SK-N-SH (cell line): ENCODE measurements around the gene PTTG1IP. TPM values are rescaled to one million over a fixed set of nuclear protein-coding genes. Genes with fewer than 3 reads are reported as not detected.
A peak's percentile ranks its signal among the peaks of the same experiment; 100 is the strongest.
"Not testable (repeated sequence)": the region's sequence is repeated elsewhere in the genome, so short reads cannot be mapped to it uniquely, and the experiment has no call there.

Experiments used
- CTCF ChIA-PET: fragments of 300-600, 350-600 bp; formaldehyde crosslinking; extraction: SDS; loops from one replicate; lab custom pipeline; 2021; lab: Yijun Ruan, JAX
- POLR2A ChIA-PET: fragments of 350-600 bp; sonication (Branson Sonifier 250); formaldehyde crosslinking; extraction: SDS; loops from one replicate; lab custom pipeline; 2020; ENCODE audit warnings: antibody characterized with exemption, inconsistent platforms; lab: Yijun Ruan, JAX
- DNase-seq: peaks from one replicate; pipeline ENCODE4 v3.0.0; 2012
- H2AFZ ChIP-seq: fragments of 200-600 bp; sonication (generic); 2 replicates; pipeline ENCODE4 v1.8.1; 2016; ENCODE audit warnings: antibody characterized with exemption, mild to moderate bottlenecking, low read depth
- H3F3A ChIP-seq: fragments of 200-600 bp; sonication (generic); replicated peaks from 2 replicates; pipeline ENCODE3; 2016; ENCODE audit warnings: antibody characterized with exemption, mild to moderate bottlenecking; ENCODE audit not compliant: insufficient read depth
- H3K27ac ChIP-seq, 2 experiments: fragments of 200-500 bp in 1 of 2; fragments of 200-600 bp in 1 of 2; sonication (Bioruptor generic) in 1 of 2; sonication (generic), shearing (Covaris generic) in 1 of 2; 2 replicates each; pipeline versions ENCODE4 v1.5.1 to v1.6.1; 2014 to 2016; ENCODE audit warnings: low read depth in 2 of 2, inconsistent platforms in 1 of 2, low read length in 1 of 2, mild to moderate bottlenecking in 1 of 2, mixed read lengths in 1 of 2
- H3K27me3 ChIP-seq: fragments of 200-600 bp; sonication (generic), shearing (Covaris generic); 2 replicates; pipeline ENCODE4 v1.6.1; 2016; ENCODE audit warnings: mixed run types; ENCODE audit not compliant: insufficient read depth
- H3K36me3 ChIP-seq, 2 experiments: fragments of 200-500 bp in 1 of 2; fragments of 200-600 bp in 1 of 2; sonication (Bioruptor generic) in 1 of 2; sonication (generic) in 1 of 2; replicated peaks in 1 of 2; 2 replicates each; pipeline versions ENCODE3 to v1.5.1; 2014 to 2016; ENCODE audit warnings: low read length in 1 of 2, mild to moderate bottlenecking in 1 of 2; ENCODE audit not compliant: insufficient read depth in 2 of 2, control insufficient read depth in 1 of 2
- H3K4me1 ChIP-seq, 2 experiments: fragments of 200-500 bp in 1 of 2; fragments of 200-600 bp in 1 of 2; sonication (Bioruptor generic) in 1 of 2; sonication (generic), shearing (Covaris generic) in 1 of 2; 2 replicates each; pipeline versions ENCODE4 v1.5.1 to v1.6.1; 2014 to 2016; ENCODE audit warnings: low read depth in 1 of 2, low read length in 1 of 2, mixed run types in 1 of 2; ENCODE audit not compliant: insufficient read depth in 2 of 2, control insufficient read depth in 1 of 2
- H3K4me2 ChIP-seq: fragments of 200-600 bp; sonication (generic), shearing (Covaris generic); 2 replicates; pipeline ENCODE4 v1.6.1; 2017; ENCODE audit warnings: mixed run types
- H3K4me3 ChIP-seq, 2 experiments: fragments of 200-500 bp in 1 of 2; fragments of 200-600 bp in 1 of 2; sonication (Bioruptor generic) in 1 of 2; sonication (generic), shearing (Covaris generic) in 1 of 2; 2 replicates each; pipeline versions ENCODE4 v1.5.1 to v1.8.1; 2014 to 2016; ENCODE audit warnings: low read depth in 2 of 2, inconsistent platforms in 1 of 2, low read length in 1 of 2, mild to moderate bottlenecking in 1 of 2, mixed read lengths in 1 of 2, moderate library complexity in 1 of 2
- H3K79me2 ChIP-seq: fragments of 200-600 bp; sonication (generic); 2 replicates; pipeline ENCODE4 v1.8.1; 2017; ENCODE audit warnings: mild to moderate bottlenecking; ENCODE audit not compliant: insufficient read depth
- H3K9ac ChIP-seq: fragments of 200-600 bp; sonication (generic); 2 replicates; pipeline ENCODE4 v1.6.1; 2017; ENCODE audit warnings: mixed run types
- H3K9me2 ChIP-seq: fragments of 200-600 bp; sonication (generic); 2 replicates; pipeline ENCODE4 v1.6.1; 2017; ENCODE audit warnings: mixed run types
- H3K9me3 ChIP-seq: fragments of 200-600 bp; sonication (generic); 2 replicates; pipeline ENCODE4 v1.6.1; 2017; ENCODE audit warnings: mixed run types, mild to moderate bottlenecking, moderate library complexity
- H4K20me1 ChIP-seq: fragments of 200-600 bp; sonication (generic); 2 replicates; pipeline ENCODE4 v1.6.1; 2017; ENCODE audit warnings: mild to moderate bottlenecking, mixed run types; ENCODE audit not compliant: insufficient read depth
- EP300 ChIP-seq, 2 experiments: IDR thresholded peaks; 2 replicates each; pipeline versions ENCODE4 v1.4.0 to v1.6.1; 2012; ENCODE audit warnings: borderline replicate concordance in 1 of 2, low read depth in 1 of 2, low read length in 1 of 2
- FOXJ3 ChIP-seq: sonication (generic); formaldehyde crosslinking; IDR thresholded peaks from 2 replicates; pipeline ENCODE4 v1.5.1; 2020; ENCODE audit warnings: mild to moderate bottlenecking, missing genetic modification reagents
- FOXM1 ChIP-seq: IDR thresholded peaks from 2 replicates; pipeline ENCODE4 v1.4.0; 2012; ENCODE audit warnings: low read depth, mild to moderate bottlenecking
- GATA2 ChIP-seq: sonication (generic); formaldehyde crosslinking; IDR thresholded peaks from 2 replicates; pipeline ENCODE4 v1.5.0; 2020; ENCODE audit warnings: mild to moderate bottlenecking, missing genetic modification reagents
- MXI1 ChIP-seq: IDR thresholded peaks from 2 replicates; pipeline ENCODE4 v1.6.1; 2012; ENCODE audit warnings: mild to moderate bottlenecking, low read depth, low read length, improper control_type of control experiment
- PBX3 ChIP-seq: IDR thresholded peaks from 2 replicates; pipeline ENCODE4; 2012
- POLR2AphosphoS5 ChIP-seq: IDR thresholded peaks from 2 replicates; pipeline ENCODE4 v1.6.1; 2012; ENCODE audit warnings: low read depth, low read length
- RAD21 ChIP-seq: IDR thresholded peaks from 2 replicates; pipeline ENCODE4 v1.6.1; 2012; ENCODE audit warnings: mild to moderate bottlenecking, low read length
- SMC3 ChIP-seq: IDR thresholded peaks from 2 replicates; pipeline ENCODE4 v1.6.1; 2012; ENCODE audit warnings: low read depth, low read length, improper control_type of control experiment
- TEAD4 ChIP-seq: IDR thresholded peaks from 2 replicates; pipeline ENCODE4 v1.4.0; 2012; ENCODE audit warnings: mild to moderate bottlenecking, borderline replicate concordance; ENCODE audit not compliant: insufficient read depth
- USF2 ChIP-seq: fragments of 150-350 bp; IDR thresholded peaks from 2 replicates; pipeline ENCODE4 v1.6.1; 2017; ENCODE audit warnings: antibody characterized with exemption, low read length, low read depth, borderline replicate concordance
- YY1 ChIP-seq: IDR thresholded peaks from 2 replicates; pipeline ENCODE4 v1.4.0; 2012; ENCODE audit warnings: low read depth, mild to moderate bottlenecking
- WGBS: methylation state at CpG from one replicate; pipeline ENCODE4 v1.1.6; 2017; ENCODE audit warnings: low lambda C conversion rate; 5-methylcytosine and 5-hydroxymethylcytosine counted together
- polyA plus RNA-seq, 3 experiments: library from polyadenylated mRNA; depleted of rRNA; stranded (reverse); fragments of >200 nt; gene quantifications; 2 replicates each; pipeline ENCODE4 v1.2.3, GENCODE V29; 2012
- TF ChIP-seq, protein P1 (sequence below): fragments of 200-600 bp; sonication (generic); IDR thresholded peaks from 2 replicates; pipeline ENCODE4 v1.6.1; 2017; ENCODE audit warnings: antibody characterized with exemption, mild to moderate bottlenecking, moderate library complexity

The PTTG1IP gene
- polyA plus RNA-seq, 1 of the 3 experiments (the other 2 are of a cell fraction): 171 TPM

GRCh38 chr21:44912506-44913412 lies 39.3 kb upstream of the PTTG1IP start:
- H2AFZ ChIP-seq, H3K9me2 ChIP-seq, H4K20me1 ChIP-seq, POLR2A ChIA-PET, H3K27ac ChIP-seq, H3F3A ChIP-seq, H3K36me3 ChIP-seq, DNase-seq, H3K27me3 ChIP-seq, H3K9ac ChIP-seq, H3K4me3 ChIP-seq, H3K4me2 ChIP-seq, H3K79me2 ChIP-seq, H3K9me3 ChIP-seq: not testable (repeated sequence)
- CTCF ChIA-PET: interaction anchor here (1.2 to 2.9 kb wide), 4 partner anchors 20 to 119 kb away, joined by 3 to 9 read pairs (median 6); no protein-coding TSS in a partner anchor
- 82% methylated on average over 11 of the region's 25 CpGs for WGBS
- peaks cover 5 to 17% of the 10 kb centered on the region in 2 experiments; a peak in 2 of 4 replicates for H3K4me1 ChIP-seq

DNA sequence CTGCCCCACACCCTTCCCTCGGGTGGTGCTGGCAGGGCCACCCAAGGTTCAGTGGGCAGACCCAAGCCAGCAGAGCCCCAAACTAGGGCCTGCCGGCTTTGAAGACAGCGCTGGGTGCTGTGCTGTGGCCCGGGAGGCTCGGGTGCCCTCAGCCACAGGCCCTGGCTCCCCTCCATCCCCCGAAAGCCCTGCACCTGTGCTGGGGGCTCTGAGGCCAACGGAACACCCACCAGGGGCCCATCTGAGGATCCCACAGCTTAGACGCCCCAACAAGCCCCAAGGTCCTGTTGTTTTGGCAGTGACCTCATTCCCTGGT lies 38.6 kb upstream of the PTTG1IP start:
- POLR2A ChIA-PET: no interaction called here
- CTCF ChIA-PET: interaction anchor here (1.5 to 2.9 kb wide), 4 partner anchors 17 to 225 kb away, joined by 4 to 9 read pairs (median 8); no protein-coding TSS in a partner anchor
- 17% methylated on average over 1 of the region's 8 CpGs for WGBS

DNA sequence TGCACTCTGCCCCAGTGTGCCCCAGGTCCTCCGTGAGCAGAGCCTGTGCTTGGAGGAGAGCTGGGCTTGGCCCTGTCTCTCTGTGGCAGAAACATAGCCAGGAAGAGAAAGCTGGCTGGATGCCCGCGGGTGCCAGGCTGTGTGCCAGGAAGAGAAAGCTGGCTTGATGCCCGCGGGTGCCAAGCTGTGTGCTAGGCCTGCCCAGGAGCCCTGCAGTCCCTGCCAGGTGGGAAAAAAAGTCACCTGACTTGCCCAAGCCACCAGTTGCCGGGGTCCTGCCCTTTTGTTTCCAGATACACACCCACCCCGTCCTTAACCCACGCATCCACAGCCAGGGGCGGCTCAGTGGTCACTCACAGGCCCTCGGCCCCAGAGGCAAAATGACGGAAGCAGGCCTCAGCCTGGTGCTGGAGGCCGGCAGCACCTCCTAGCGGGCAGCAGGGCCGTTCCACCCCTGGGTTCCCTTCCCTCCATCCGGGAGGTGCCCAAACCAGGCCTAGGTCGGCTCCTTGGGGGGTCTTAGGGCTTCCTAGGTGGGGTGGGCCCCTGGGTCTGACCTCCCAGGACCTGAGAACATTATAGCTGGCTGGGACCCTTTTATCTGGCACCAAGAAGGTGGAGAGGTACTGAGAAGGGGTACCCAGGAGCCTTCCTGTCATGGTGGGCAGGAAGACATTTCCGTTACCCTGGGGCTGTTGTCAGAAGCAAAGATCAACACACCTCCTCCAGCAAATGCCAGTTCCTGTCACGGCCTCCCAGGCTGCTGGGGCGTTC lies 38.1 kb upstream of the PTTG1IP start:
- Histone ChIP-seq H3K9me3 (no peaks in the 10 kb centered on the region), H3K4me1 (peaks cover 5 to 17% of the 10 kb centered on the region in 2 experiments; a peak in 2 of 4 replicates), H3K79me2 (no peaks in the 10 kb centered on the region), H3K4me2 (no peak overlapping the region), H3K9me2 (no peaks in the 10 kb centered on the region), H3K27ac (no peak overlapping the region), H3F3A (no peaks in the 10 kb centered on the region), H4K20me1 (no peaks in the 10 kb centered on the region), H3K4me3 (no peak overlapping the region), H3K9ac (no peak overlapping the region), H2AFZ (no peak overlapping the region), H3K27me3 (no peaks in the 10 kb centered on the region; the same call in 1 of the 2 replicates), H3K36me3 (no peaks in the 10 kb centered on the region)
- ChIA-PET POLR2A (no interaction called here), CTCF (interaction anchor here (1.5 to 2.5 kb wide), 3 partner anchors 18 to 226 kb away, joined by 4 to 9 read pairs (median 7); no protein-coding TSS in a partner anchor)
- DNase-seq: peak; percentile 73
- 57% methylated on average over 7 of the region's 19 CpGs for WGBS
- TF ChIP-seq USF2 (no peak), PBX3 (no peak), EP300 (IDR thresholded peaks at IDR 0.05; ENCODE audit: borderline replicate concordance in 1 of 2, low read depth in 1 of 2, low read length in 1 of 2) (no peak), RAD21 (peak; percentile 21; the same call in 1 of the 2 replicates), GATA2 (CRISPR knock-in tag) (no peak), SMC3 (no peak), TEAD4 (no peak), MXI1 (no peak)
- TF ChIP-seq, protein P1, sequence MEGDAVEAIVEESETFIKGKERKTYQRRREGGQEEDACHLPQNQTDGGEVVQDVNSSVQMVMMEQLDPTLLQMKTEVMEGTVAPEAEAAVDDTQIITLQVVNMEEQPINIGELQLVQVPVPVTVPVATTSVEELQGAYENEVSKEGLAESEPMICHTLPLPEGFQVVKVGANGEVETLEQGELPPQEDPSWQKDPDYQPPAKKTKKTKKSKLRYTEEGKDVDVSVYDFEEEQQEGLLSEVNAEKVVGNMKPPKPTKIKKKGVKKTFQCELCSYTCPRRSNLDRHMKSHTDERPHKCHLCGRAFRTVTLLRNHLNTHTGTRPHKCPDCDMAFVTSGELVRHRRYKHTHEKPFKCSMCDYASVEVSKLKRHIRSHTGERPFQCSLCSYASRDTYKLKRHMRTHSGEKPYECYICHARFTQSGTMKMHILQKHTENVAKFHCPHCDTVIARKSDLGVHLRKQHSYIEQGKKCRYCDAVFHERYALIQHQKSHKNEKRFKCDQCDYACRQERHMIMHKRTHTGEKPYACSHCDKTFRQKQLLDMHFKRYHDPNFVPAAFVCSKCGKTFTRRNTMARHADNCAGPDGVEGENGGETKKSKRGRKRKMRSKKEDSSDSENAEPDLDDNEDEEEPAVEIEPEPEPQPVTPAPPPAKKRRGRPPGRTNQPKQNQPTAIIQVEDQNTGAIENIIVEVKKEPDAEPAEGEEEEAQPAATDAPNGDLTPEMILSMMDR: peak; percentile 34

More for the DNA sequence above, 38.6 kb upstream of the PTTG1IP start:
- no peak overlapping the region for H2AFZ ChIP-seq
- H3K9ac ChIP-seq: no peak overlapping the region
- no peaks in the 10 kb centered on the region for H3F3A ChIP-seq
- peaks cover 5 to 17% of the 10 kb centered on the region in 2 experiments; a peak in 2 of 4 replicates for H3K4me1 ChIP-seq
- H3K27ac ChIP-seq: no peak overlapping the region
- H3K27me3 ChIP-seq: no peaks in the 10 kb centered on the region; the same call in 1 of the 2 replicates
- no peak overlapping the region for H3K4me3 ChIP-seq
- H3K79me2 ChIP-seq: no peaks in the 10 kb centered on the region
- H3K9me3 ChIP-seq: no peaks in the 10 kb centered on the region
- no peaks in the 10 kb centered on the region for H4K20me1 ChIP-seq
- DNase-seq: no peak
- TF ChIP-seq FOXM1: no peak
- no peak for TF ChIP-seq MXI1
- no peak for TF ChIP-seq FOXJ3 (CRISPR knock-in tag)
- TF ChIP-seq USF2: no peak
- TF ChIP-seq POLR2AphosphoS5: no peak
- TF ChIP-seq YY1: no peak
- H3K9me2 ChIP-seq: no peaks in the 10 kb centered on the region
- H3K4me2 ChIP-seq: no peak overlapping the region
- no peaks in the 10 kb centered on the region for H3K36me3 ChIP-seq
